ENCODE data around the gene YJEFN3.

YJEFN3 gene

GRCh38 chr19:19498255-19498991 lies 30.3 kb upstream of the YJEFN3 start:
- DNase-seq: no peak

- no peak for DNase-seq
These were observed 29.3 kb upstream of the YJEFN3 start for GRCh38 chr19:19499272-19499995.

GRCh38 chr19:19500975-19501644 lies 27.6 kb upstream of the YJEFN3 start:
- DNase-seq: no peak

DNA sequence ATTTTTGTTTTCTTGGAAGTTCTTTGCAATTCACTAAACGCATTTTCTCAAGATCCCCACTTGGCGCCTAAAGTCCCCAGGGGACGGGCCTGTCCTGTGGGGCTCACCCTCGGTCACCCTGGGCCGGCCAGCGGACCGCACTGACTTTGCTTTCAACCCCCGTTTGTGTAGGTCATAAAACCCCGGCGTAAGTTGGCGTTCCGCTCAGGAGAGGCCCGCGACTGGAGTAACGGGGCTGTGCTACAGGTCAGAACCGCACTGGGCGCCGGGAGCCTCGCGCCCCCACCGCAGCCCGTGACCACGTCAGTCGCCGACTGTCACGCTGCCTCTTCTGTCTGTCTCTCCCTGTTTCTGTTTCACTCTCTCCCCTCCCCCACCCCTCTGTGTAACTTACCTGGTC lies 26.9 kb upstream of the YJEFN3 start:
- no peak for DNase-seq

DNA sequence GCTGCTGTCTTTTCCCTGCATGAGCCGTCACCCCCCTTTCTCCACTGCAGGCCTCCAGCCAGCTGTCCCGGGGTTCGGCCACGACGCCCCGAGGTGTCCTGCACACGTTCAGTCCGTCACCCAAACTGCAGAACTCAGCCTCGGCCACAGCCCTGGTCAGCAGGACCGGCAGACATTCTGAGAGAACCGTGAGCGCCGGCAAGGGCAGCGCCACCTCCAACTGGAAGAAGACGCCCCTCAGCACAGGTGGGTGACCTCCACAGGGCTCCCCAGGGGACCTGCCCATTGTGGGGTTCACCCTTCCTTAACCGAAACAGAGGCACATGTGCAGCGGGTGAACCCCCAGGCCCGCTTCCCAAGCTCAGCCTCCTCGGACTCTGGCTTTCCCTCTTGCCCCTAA lies 26.4 kb upstream of the YJEFN3 start:
- DNase-seq: no peak

- no peak for DNase-seq
These were observed 25.7 kb upstream of the YJEFN3 start for GRCh38 chr19:19502808-19503602.

DNA sequence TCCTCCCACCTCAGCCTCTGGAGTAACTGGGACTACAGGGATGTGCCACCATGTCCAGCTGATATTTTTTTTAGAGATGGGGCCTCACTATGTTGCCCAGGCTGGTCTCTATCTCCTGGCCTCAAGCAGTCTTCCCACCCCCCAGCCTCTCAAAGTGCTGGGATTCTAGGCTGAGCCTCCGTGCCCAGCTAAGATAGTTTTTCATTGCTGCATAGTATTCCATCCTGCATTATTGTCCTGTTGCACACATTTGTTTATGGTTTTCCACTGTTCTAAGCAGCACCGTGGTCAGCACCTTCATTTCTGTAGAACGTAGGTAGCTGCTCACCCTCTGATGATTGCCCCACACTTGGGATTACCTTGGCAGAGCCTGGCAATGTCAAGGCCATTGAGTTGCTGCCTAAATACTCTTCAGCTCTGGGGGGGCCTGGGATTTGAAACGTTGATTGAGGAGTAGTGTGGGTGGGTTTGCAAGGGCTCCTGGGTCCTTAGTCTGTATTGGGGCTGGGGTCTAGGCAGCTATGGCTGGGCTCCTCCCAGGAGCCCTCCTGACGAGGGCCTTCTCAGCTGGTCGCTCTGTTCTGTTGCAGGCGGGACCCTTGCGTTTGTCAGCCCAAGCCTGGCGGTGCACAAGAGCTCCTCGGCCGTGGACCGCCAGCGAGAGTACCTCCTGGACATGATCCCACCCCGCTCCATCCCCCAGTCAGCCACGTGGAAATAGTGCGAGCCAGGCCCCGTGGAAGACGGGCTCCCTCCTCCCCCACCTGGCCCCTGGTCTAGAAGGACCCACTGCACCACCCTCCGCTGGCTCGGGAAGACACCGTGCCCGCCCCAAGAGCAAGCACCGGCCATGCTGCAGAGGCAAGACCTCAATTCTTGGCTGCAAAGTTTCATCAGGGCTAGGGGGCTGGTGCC lies 23.7 kb upstream of the YJEFN3 start:
- DNase-seq: no peak

DNA sequence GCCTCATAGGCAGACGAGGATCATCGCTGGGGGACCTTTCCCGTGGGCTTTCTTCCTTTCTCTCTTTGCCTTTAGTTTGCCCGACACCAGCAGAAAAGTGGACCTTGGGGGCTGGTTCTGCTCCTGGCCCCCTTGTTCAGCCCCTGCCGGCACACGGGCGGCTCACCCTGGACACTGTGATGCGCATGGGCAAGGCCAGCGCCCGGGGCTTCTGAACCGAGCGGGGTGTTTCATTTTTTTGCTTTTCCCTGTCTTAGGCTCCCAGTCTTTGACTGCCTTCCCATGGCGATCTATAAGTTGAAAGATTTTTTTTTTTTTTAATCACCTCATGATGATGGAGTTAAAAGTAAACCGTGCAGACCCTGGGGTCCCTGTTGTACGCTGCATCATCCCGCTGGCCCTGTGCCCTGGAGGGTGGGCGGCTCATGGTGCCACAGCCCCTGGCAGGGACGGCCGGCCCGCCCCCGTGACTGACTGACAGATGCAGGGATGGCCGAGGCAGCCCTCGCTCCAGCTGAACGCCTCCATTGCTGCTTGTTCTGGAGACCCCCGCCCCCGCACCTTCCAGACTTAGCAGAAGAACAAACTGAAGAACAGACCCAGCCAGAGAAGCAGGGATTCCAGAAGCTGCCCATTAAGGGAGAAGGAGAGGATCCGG lies 22.9 kb upstream of the YJEFN3 start:
- no peak for DNase-seq

DNA sequence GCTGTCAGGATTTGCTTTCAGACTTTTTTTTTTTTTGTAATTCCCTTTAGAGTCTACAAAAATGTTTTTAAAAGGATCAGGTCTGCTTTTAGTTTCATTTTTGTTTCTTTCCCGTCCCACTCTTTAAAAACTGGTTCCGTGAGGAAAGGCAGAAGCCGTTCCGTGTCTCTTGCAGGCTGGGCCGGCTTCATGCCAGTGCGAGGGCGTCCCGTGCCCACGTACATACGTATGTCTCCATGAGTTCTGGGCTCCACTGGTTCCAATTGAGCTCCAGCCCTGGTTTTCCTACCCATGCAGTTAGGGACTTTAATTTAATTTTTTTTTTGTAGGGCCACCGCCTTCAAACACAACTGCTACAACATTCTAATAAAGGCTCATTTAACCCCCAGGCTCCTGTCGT lies 22.1 kb upstream of the YJEFN3 start:
- DNase-seq: no peak

DNA sequence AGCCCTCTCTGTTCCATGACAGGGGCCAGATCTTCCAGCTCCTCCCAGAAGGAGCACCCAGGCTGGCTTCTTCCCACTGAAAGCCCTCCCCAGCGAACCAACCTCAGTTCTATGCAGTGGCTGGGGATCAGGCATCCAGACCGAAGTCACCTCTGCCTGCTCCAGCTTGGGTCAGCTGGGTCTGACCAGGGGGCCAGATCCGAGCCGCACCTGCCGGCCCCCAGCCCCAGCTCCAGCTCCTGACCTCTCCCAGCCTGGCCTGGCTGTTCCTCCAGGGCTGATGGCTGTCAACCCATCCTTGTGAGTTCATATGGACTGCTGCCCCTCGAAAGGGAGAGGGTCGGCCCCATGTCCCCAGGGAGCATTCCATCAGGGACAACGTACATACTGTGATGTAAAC lies 21.4 kb upstream of the YJEFN3 start:
- no peak for DNase-seq

DNA sequence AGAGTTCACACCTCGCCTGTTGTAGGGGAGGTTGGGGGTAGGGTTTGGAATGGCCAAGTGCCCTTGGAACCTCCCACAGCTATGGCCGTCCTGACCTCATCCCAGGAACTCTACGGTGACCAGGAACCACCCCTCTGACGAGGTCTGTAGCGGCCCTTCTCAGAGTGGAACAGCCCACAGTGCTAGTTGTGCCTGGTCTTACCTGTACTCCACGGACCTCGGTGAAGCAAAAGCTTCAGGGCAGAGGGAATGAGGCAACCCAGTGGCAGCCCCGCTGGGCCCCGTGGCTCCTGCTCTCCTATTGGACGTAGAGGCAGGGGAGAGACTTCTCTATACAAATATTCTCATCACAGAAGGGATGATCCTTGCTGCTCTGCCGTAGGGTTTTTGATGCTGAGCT lies 20.5 kb upstream of the YJEFN3 start:
- no peak for DNase-seq

GRCh38 chr19:19510432-19510831 lies 18.3 kb upstream of the YJEFN3 start:
- DNase-seq: no peak

DNA sequence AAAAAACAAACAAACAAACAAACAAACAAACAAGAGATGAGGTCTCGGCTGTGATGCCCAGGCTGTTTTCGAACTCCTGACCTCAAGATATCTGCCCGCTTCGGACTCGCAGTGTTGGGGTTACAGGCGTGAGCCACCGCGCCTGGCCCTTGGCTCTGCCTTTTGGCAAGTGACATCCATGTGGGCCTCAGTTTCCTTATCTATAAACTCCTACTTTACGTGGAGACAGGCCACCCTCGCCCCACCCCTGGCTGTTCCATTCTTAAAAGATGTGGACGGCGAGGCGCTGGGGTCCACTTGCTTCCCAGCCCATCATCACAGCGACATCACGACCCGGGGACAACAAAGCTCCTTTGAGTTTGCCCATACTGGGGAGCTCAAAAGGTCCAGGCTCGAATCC lies 15.0 kb upstream of the YJEFN3 start:
- DNase-seq: no peak

DNA sequence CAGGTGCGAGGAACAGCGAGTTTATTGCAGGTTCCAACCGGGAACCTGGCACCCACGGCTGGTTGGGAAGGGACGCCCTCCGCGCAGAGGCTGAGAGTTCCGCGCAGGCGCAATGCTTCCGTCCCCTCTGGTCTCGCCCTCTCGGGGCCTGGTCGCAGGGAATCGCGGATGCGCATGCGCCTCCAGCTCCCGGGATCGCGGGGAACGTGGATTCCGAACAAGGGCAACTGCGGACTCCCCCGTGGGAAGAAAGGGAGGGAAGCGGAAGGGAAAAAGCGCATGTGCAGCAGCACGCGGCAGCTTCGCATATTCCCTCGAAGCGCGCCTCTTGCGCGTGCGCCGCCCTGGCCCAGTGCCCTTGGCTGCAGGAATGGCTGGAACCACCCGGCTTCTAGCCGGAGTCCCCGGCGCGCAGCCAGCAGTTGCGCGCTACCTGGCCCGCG lies 14.5 kb upstream of the YJEFN3 start:
- DNase-seq: no peak

GRCh38 chr19:19514881-19515641 lies 13.7 kb upstream of the YJEFN3 start, which contains the start of gene TSSK6:
Gene TSSK6 (minus strand): TSS chr19:19515548. CDS start chr19:19515427, 121 bp downstream.
- no peak for DNase-seq

DNA sequence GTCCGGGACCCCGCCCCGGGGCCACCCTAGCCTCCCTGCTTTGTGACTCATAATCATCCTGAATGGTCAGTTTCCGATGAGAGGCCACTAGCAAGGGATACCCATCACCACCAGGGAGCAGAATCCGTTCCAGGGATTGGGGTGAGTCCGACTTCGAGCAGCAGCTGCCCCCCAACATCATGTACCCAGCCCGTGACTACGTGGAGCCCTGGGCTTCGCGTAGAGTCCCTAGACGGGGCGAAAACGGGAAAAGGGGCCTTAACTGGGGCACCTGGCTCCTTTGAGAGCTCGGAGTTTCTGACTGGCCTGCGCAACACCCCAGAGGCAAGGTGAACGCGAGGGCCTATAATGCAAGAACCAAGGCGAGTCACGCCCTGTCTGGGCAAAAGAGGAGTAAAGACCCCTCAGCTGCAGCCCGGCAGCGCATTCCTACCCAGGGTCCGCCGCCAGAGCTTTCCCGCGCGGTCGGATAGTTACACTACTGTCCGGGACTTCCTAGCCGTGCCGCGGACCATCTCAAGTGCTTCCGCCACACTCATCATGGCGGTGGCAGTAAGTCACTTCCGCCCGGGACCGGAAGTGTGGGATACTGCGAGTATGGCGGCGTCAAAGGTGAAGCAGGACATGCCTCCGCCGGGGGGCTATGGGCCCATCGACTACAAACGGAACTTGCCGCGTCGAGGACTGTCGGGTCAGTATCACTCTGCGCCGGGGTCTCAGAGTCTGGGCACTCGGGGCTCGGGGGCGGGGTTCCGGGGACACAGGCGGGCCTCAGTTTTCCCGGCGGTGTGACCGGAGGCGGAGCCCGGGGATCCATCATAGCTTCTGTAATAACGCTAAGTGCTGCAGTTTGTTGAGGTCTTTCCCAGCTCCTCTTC lies 12.8 kb upstream of the YJEFN3 start, which contains the start of gene NDUFA13:
Gene NDUFA13, plus strand, starts transcription at position 584 of the 878 bp plus-strand sequence. Its CDS starts 14 bp downstream, at position 598.
- DNase-seq: peak; percentile 73

- no peak for DNase-seq
These were observed 11.5 kb upstream of the YJEFN3 start for GRCh38 chr19:19517235-19517619.

- DNase-seq: no peak
These were observed 7.7 kb upstream of the YJEFN3 start for GRCh38 chr19:19520989-19521388.

- no peak for DNase-seq
These were observed 5.5 kb upstream of the YJEFN3 start for GRCh38 chr19:19523177-19523576.
